ENCODE results near the gene EPB41L4A. TPM values are rescaled to one million over a fixed set of nuclear protein-coding genes. Genes with fewer than 3 reads are reported as not detected.

EPB41L4A gene
- polyA plus RNA-seq, 1 donor from 2014 or later: 2.1 TPM

- H3K9me3 Mint-ChIP-seq: no peaks in the 10 kb centered on the region
- no peak overlapping the region for H3K27ac Mint-ChIP-seq
- H3K36me3 Mint-ChIP-seq: peaks cover 5% of the 10 kb centered on the region
- peaks cover 0 to 8% (median 0%) of the 10 kb centered on the region in 3 donors for H3K4me1 Mint-ChIP-seq
- H3K27me3 Mint-ChIP-seq: no peaks in the 10 kb centered on the region
- H3K4me3 Mint-ChIP-seq: no peak overlapping the region
These were observed 65.4 kb downstream of the EPB41L4A start for GRCh38 chr5:112353678-112354077.

GRCh38 chr5:112351225-112351624 lies 67.9 kb downstream of the EPB41L4A start:
- Mint-ChIP-seq H3K27me3 (no peaks in the 10 kb centered on the region), H3K4me3 (no peak overlapping the region), H3K9me3 (no peaks in the 10 kb centered on the region), H3K27ac (no peak overlapping the region), H3K36me3 (peaks cover 4% of the 10 kb centered on the region), H3K4me1 (peaks cover 3 to 5% (median 5%) of the 10 kb centered on the region in 3 donors)

GRCh38 chr5:112350626-112351025 lies 68.5 kb downstream of the EPB41L4A start:
- peaks cover 3 to 5% (median 5%) of the 10 kb centered on the region in 3 donors for H3K4me1 Mint-ChIP-seq
- H3K4me3 Mint-ChIP-seq: no peak overlapping the region
- no peak overlapping the region for H3K27ac Mint-ChIP-seq
- no peaks in the 10 kb centered on the region for H3K9me3 Mint-ChIP-seq
- H3K27me3 Mint-ChIP-seq: no peaks in the 10 kb centered on the region
- peaks cover 3% of the 10 kb centered on the region for H3K36me3 Mint-ChIP-seq

- peaks cover 1% of the 10 kb centered on the region for H3K36me3 Mint-ChIP-seq
- no peaks in the 10 kb centered on the region for H3K27me3 Mint-ChIP-seq
- no peak overlapping the region for H3K4me3 Mint-ChIP-seq
- H3K9me3 Mint-ChIP-seq: no peaks in the 10 kb centered on the region
- no peak overlapping the region for H3K27ac Mint-ChIP-seq
- peaks cover 1 to 5% (median 3%) of the 10 kb centered on the region in 3 donors for H3K4me1 Mint-ChIP-seq
These were observed 69.7 kb downstream of the EPB41L4A start for GRCh38 chr5:112349371-112349770.

- H3K9me3 Mint-ChIP-seq: no peaks in the 10 kb centered on the region
- peaks cover 1% of the 10 kb centered on the region for H3K36me3 Mint-ChIP-seq
- H3K4me3 Mint-ChIP-seq: no peak overlapping the region
- peaks cover 1 to 5% (median 3%) of the 10 kb centered on the region in 3 donors for H3K4me1 Mint-ChIP-seq
- H3K27me3 Mint-ChIP-seq: no peaks in the 10 kb centered on the region
- no peak overlapping the region for H3K27ac Mint-ChIP-seq
These were observed 70.2 kb downstream of the EPB41L4A start for GRCh38 chr5:112348915-112349314.

GRCh38 chr5:112348387-112348786 lies 70.7 kb downstream of the EPB41L4A start:
- no peak overlapping the region for H3K4me3 Mint-ChIP-seq
- no peaks in the 10 kb centered on the region for H3K27me3 Mint-ChIP-seq
- peaks cover 1% of the 10 kb centered on the region for H3K36me3 Mint-ChIP-seq
- no peaks in the 10 kb centered on the region for H3K9me3 Mint-ChIP-seq
- peaks cover 1 to 5% (median 3%) of the 10 kb centered on the region in 3 donors for H3K4me1 Mint-ChIP-seq
- no peak overlapping the region for H3K27ac Mint-ChIP-seq

GRCh38 chr5:112346411-112347044 lies 72.5 kb downstream of the EPB41L4A start:
- peak overlapping the region in 2 of 4 donors; percentile 22 to 83 for H3K4me3 Mint-ChIP-seq
- H3K9me3 Mint-ChIP-seq: no peaks in the 10 kb centered on the region
- no peak overlapping the region for H3K27ac Mint-ChIP-seq
- H3K36me3 Mint-ChIP-seq: peaks cover 2% of the 10 kb centered on the region
- no peaks in the 10 kb centered on the region for H3K27me3 Mint-ChIP-seq
- peaks cover 0 to 5% (median 3%) of the 10 kb centered on the region in 3 donors for H3K4me1 Mint-ChIP-seq

- Mint-ChIP-seq H3K4me1 (peaks cover 0 to 5% (median 3%) of the 10 kb centered on the region in 3 donors), H3K36me3 (peaks cover 2% of the 10 kb centered on the region), H3K27ac (no peak overlapping the region), H3K27me3 (no peaks in the 10 kb centered on the region), H3K9me3 (no peaks in the 10 kb centered on the region), H3K4me3 (no peak overlapping the region)
These were observed 74.5 kb downstream of the EPB41L4A start for GRCh38 chr5:112344540-112344939.

GRCh38 chr5:112342389-112342788 lies 76.7 kb downstream of the EPB41L4A start:
- Mint-ChIP-seq H3K9me3 (no peaks in the 10 kb centered on the region), H3K27ac (no peak overlapping the region), H3K36me3 (peaks cover 2% of the 10 kb centered on the region)

GRCh38 chr5:112339761-112340160 lies 79.3 kb downstream of the EPB41L4A start:
- Mint-ChIP-seq H3K27me3 (no peaks in the 10 kb centered on the region), H3K27ac (no peak overlapping the region), H3K4me3 (no peak overlapping the region), H3K4me1 (no peaks in the 10 kb centered on the region), H3K36me3 (peaks cover 2% of the 10 kb centered on the region), H3K9me3 (no peaks in the 10 kb centered on the region)

More at GRCh38 chr5:112342389-112342788, 76.7 kb downstream of the EPB41L4A start:
- no peaks in the 10 kb centered on the region for H3K27me3 Mint-ChIP-seq
- peaks cover 0 to 5% (median 3%) of the 10 kb centered on the region in 3 donors for H3K4me1 Mint-ChIP-seq
- no peak overlapping the region for H3K4me3 Mint-ChIP-seq

- Mint-ChIP-seq H3K4me1 (no peaks in the 10 kb centered on the region), H3K27me3 (no peaks in the 10 kb centered on the region), H3K27ac (no peak overlapping the region), H3K36me3 (peaks cover 2% of the 10 kb centered on the region), H3K9me3 (no peaks in the 10 kb centered on the region), H3K4me3 (no peak overlapping the region)
These were observed 80.3 kb downstream of the EPB41L4A start for GRCh38 chr5:112338681-112339337.

- Mint-ChIP-seq H3K4me3 (no peak overlapping the region), H3K27me3 (peaks cover 9% of the 10 kb centered on the region), H3K4me1 (peaks cover 7 to 9% (median 9%) of the 10 kb centered on the region in 3 donors), H3K9me3 (no peaks in the 10 kb centered on the region), H3K27ac (no peak overlapping the region), H3K36me3 (no peaks in the 10 kb centered on the region)
These were observed 85.7 kb downstream of the EPB41L4A start for GRCh38 chr5:112333331-112333781.

GRCh38 chr5:112331892-112332291 lies 87.2 kb downstream of the EPB41L4A start:
- Mint-ChIP-seq H3K36me3 (peaks cover 2% of the 10 kb centered on the region), H3K27me3 (peaks cover 9% of the 10 kb centered on the region), H3K4me3 (no peak overlapping the region), H3K4me1 (peaks cover 7 to 9% (median 9%) of the 10 kb centered on the region in 3 donors), H3K27ac (no peak overlapping the region), H3K9me3 (no peaks in the 10 kb centered on the region)

- Mint-ChIP-seq H3K27ac (no peak overlapping the region), H3K4me3 (peak overlapping the region in 1 of 4 donors; percentile 57), H3K27me3 (peaks cover 11% of the 10 kb centered on the region), H3K9me3 (peaks cover 0 to 1% (median 0%) of the 10 kb centered on the region in 3 donors), H3K36me3 (peaks cover 2% of the 10 kb centered on the region), H3K4me1 (peaks cover 7 to 9% (median 9%) of the 10 kb centered on the region in 3 donors)
These were observed 89.5 kb downstream of the EPB41L4A start for GRCh38 chr5:112329419-112330090.

GRCh38 chr5:112323166-112323565 lies 95.9 kb downstream of the EPB41L4A start:
- Mint-ChIP-seq H3K4me1 (no peaks in the 10 kb centered on the region), H3K9me3 (peaks cover 0 to 1% (median 0%) of the 10 kb centered on the region in 3 donors), H3K27ac (no peak overlapping the region), H3K27me3 (peaks cover 5% of the 10 kb centered on the region), H3K4me3 (no peak overlapping the region), H3K36me3 (peaks cover 8% of the 10 kb centered on the region)
